Lower lobe of right lung (tissue), 2 donors: Measurements from ENCODE around the gene GSTM4. TPM values are rescaled to one million over a fixed set of nuclear protein-coding genes. Genes with fewer than 3 reads are reported as not detected.
"Not testable (repeated sequence)": the region's sequence is repeated elsewhere in the genome, so short reads cannot be mapped to it uniquely, and the experiment has no call there.

Experiments used
- ATAC-seq, 2 donors: fragments of 200-7000 bp; cut with Tn5 transposase; one replicate each; pipeline ENCODE4 v1.9.1; 2020 to 2022; ENCODE audit warnings: mild to moderate bottlenecking in 2 of 2, moderate library complexity in 2 of 2
- DNase-seq: peaks from one replicate; pipeline ENCODE4 v3.0.0-alpha.2; 2020
- H3K27ac ChIP-seq: fragments of 200-600 bp; one replicate; pipeline ENCODE4 v1.8.0; 2022
- H3K27me3 ChIP-seq: fragments of 200-600 bp; one replicate; pipeline ENCODE4 v1.8.0; 2022; ENCODE audit warnings: low read depth
- H3K36me3 ChIP-seq: fragments of 200-600 bp; one replicate; pipeline ENCODE4 v1.8.0; 2022; ENCODE audit warnings: mild to moderate bottlenecking
- H3K4me1 ChIP-seq: fragments of 200-600 bp; one replicate; pipeline ENCODE4 v1.8.0; 2022
- H3K4me3 ChIP-seq: fragments of 200-600 bp; one replicate; pipeline ENCODE4 v1.8.0; 2022; ENCODE audit warnings: mild to moderate bottlenecking
- H3K9me3 ChIP-seq: fragments of 200-600 bp; one replicate; pipeline ENCODE4 v1.8.0; 2022
- intact Hi-C: fragments of 100-400 bp; cut with DNase I; formaldehyde crosslinking; loops from one replicate; pipeline ENCODE4 v1.11.0; 2022
- total RNA-seq: library from RNA; stranded (reverse); fragmentation: NEBNext Ultra II Directional; extraction: Animal tissue kit (Norgen Biotek cat#: 25700); gene quantifications from one replicate; pipeline ENCODE4 v1.2.1, GENCODE V29; 2021
- TF ChIP-seq, protein P1 (sequence below): fragments of 200-600 bp; IDR thresholded peaks from one replicate; pipeline ENCODE4 v1.8.0; 2022; ENCODE audit warnings: antibody characterized with exemption, mild to moderate bottlenecking
- donor health status: DM: no; HTN: yes; CAD: no; lungs with severe emphysema.

GSTM4 gene
- total RNA-seq, 1 donor from 2014 or later = 15.7 TPM

DNA sequence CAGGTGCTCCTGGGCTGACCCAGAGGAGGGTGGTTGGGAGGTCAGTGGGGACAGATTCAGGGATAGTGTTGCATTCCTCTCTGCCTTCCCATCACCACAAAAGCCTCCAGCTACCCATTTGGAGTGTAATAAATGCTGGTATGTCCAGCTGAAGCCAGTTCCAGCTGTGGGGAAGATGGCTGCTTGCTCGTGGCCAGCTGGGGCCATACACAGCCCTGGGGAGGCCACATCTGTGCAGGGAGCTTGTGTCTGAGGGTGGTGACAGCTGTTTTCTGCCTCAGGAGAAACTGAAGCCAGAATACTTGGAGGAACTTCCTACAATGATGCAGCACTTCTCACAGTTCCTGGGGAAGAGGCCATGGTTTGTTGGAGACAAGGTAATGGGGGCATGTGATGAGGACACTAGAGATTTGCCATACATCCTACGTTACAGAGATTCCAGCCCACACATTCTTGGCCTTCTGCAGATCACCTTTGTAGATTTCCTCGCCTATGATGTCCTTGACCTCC is 2.7 kb downstream of the GSTM4 start:
- Histone ChIP-seq H3K4me1 (peaks cover 11% of the 10 kb centered on the region), H3K27me3 (no peaks in the 10 kb centered on the region), H3K36me3 (peaks cover 38% of the 10 kb centered on the region), H3K4me3 (no peak overlapping the region), H3K27ac (no peak overlapping the region), H3K9me3 (no peaks in the 10 kb centered on the region)
- no peak for DNase-seq
- TF ChIP-seq, protein P1, sequence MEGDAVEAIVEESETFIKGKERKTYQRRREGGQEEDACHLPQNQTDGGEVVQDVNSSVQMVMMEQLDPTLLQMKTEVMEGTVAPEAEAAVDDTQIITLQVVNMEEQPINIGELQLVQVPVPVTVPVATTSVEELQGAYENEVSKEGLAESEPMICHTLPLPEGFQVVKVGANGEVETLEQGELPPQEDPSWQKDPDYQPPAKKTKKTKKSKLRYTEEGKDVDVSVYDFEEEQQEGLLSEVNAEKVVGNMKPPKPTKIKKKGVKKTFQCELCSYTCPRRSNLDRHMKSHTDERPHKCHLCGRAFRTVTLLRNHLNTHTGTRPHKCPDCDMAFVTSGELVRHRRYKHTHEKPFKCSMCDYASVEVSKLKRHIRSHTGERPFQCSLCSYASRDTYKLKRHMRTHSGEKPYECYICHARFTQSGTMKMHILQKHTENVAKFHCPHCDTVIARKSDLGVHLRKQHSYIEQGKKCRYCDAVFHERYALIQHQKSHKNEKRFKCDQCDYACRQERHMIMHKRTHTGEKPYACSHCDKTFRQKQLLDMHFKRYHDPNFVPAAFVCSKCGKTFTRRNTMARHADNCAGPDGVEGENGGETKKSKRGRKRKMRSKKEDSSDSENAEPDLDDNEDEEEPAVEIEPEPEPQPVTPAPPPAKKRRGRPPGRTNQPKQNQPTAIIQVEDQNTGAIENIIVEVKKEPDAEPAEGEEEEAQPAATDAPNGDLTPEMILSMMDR = no peak
- intact Hi-C loops = no loop called here
- ATAC-seq = no peak

DNA sequence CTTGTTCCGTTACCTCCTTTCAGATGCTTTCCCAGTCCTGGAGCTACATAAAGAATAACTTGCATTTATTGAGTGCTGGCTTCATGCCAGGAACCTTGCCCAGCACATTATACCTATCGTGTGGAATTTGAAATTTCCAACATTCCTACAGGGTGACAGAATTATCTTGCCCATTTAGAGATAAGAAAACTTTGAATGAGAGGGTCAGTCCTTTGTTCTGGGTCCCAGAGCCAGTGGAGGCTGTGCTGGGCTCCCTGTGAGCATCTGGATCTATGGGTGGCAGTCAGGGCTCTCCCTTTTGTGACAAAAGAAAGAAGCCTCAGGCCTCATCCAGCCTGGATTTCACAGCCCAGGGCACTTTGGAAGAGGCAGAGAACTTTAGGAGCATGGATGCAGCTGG is 3.2 kb downstream of the GSTM4 start:
- H3K27ac ChIP-seq = no peak overlapping the region
- TF ChIP-seq, protein P1 = no peak
- H3K4me3 ChIP-seq = no peak overlapping the region
- DNase-seq (no peak), ATAC-seq (no peak)
- H3K4me1 ChIP-seq = peaks cover 11% of the 10 kb centered on the region
- intact Hi-C loops = no loop called here
- no peaks in the 10 kb centered on the region for H3K9me3 ChIP-seq
- H3K36me3 ChIP-seq = peaks cover 38% of the 10 kb centered on the region
- no peaks in the 10 kb centered on the region for H3K27me3 ChIP-seq

DNA sequence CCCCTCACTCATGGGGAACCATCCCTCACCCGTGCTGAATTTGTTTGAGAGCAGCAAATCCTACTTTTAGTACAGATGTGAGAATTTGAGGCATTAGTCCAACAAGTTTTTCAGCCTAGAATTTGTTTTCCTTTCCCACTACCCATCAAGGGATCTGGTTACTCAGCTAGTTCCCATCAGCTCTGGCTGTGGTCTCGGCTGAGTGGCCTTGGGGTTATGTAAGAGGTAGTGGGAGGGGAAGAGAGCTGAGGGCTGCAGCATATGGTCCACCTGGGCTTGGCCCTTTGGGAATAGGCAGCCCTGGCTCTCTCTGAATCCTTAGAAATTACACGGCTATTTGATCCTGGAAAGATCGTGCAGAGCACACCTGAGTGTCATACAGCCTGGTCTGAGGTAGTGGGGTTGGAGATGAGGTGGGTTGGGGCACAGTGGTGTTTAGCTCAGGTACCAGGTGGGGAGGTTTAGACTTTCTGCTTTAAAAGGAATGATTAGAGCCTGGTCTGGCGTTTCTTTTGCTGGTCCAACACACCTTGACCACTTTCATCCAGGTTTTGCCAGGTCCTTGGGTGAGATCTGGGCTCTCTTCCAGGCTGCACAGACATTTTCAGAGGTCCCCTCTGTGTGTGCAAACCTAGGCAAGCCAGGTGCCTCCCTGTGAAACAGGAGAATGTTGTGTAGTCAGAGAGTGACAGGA is 4.2 kb downstream of the GSTM4 start:
- TF ChIP-seq, protein P1 = no peak
- H3K4me3 ChIP-seq = no peak overlapping the region
- no peaks in the 10 kb centered on the region for H3K27me3 ChIP-seq
- H3K27ac ChIP-seq = no peak overlapping the region
- H3K36me3 ChIP-seq = peaks cover 38% of the 10 kb centered on the region
- peaks cover 8% of the 10 kb centered on the region for H3K4me1 ChIP-seq
- no peaks in the 10 kb centered on the region for H3K9me3 ChIP-seq
- DNase-seq = no peak
- no peak for ATAC-seq
- intact Hi-C loops = no loop called here

DNA sequence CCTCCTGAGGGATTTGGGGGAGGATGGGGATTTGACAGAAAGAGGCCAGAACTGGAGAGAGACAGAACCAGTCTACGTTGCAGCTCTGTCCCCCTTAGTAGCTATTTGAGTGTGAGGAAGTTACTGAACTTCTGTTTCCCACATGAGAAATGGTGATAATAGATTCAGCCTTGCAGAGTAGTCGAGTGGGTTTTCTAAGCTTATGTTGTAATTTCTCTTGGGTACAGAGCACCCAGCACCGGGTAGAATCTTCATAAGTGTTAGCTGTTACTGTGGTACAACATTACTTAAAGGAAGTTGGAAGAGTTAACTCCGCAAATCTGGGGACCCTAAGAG is 4.8 kb downstream of the GSTM4 start:
- intact Hi-C loops, H3K27me3 ChIP-seq, H3K27ac ChIP-seq, H3K4me3 ChIP-seq, H3K4me1 ChIP-seq, H3K9me3 ChIP-seq, DNase-seq, ATAC-seq: not testable (repeated sequence)
- peaks cover 38% of the 10 kb centered on the region for H3K36me3 ChIP-seq

DNA sequence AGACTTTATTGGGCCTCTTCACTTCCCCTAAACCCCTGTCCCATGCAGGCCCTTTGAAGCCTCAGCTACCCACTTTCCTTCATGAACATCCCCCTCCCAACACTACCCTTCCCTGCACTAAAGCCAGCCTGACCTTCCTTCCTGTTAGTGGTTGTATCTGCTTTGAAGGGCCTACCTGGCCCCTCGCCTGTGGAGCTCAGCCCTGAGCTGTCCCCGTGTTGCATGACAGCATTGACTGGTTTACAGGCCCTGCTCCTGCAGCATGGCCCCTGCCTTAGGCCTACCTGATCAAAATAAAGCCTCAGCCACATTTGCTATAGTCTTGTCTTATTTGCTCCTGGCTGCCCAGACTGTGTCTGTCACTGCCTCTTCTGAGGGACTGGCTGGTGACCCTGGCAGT is 5.5 kb downstream of the GSTM4 start:
- DNase-seq (no peak), ATAC-seq (no peak)
- peaks cover 3% of the 10 kb centered on the region for H3K4me1 ChIP-seq
- no peaks in the 10 kb centered on the region for H3K27me3 ChIP-seq
- H3K36me3 ChIP-seq = peaks cover 38% of the 10 kb centered on the region
- H3K4me3 ChIP-seq = no peak overlapping the region
- H3K27ac ChIP-seq = no peak overlapping the region
- H3K9me3 ChIP-seq = no peaks in the 10 kb centered on the region
- TF ChIP-seq, protein P1 = no peak
- intact Hi-C loops = no loop called here

DNA sequence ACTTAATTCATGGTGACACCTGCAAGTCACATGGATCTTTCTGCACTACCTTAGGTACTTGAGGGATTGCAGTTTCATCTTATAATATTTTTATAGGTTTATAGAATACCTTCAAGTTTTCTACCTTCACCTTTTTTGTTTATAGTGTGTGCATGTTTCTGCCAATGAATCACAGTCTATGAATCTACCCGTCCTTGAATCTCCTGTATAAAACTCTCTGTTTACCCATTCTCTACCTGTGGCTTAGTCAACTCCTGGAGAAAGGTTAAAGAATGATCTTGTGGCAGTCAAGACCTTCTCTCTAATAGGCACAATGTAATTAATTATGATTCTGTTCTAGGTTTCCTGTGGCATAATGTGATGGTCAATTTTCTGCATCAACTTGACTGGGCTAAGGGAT is 8.8 kb downstream of the GSTM4 start:
- Histone ChIP-seq H3K27me3 (no peaks in the 10 kb centered on the region), H3K36me3 (peaks cover 29% of the 10 kb centered on the region), H3K27ac (no peak overlapping the region), H3K4me3 (no peak overlapping the region), H3K4me1 (peaks cover 5% of the 10 kb centered on the region), H3K9me3 (no peaks in the 10 kb centered on the region)
- TF ChIP-seq, protein P1 = no peak
- ATAC-seq (no peak), DNase-seq (no peak)
- intact Hi-C loops = no loop called here
